Measurements from ENCODE around the gene CXADR.
"Not testable (repeated sequence)": the region's sequence is repeated elsewhere in the genome, so short reads cannot be mapped to it uniquely, and the experiment has no call there.

CXADR gene

DNA sequence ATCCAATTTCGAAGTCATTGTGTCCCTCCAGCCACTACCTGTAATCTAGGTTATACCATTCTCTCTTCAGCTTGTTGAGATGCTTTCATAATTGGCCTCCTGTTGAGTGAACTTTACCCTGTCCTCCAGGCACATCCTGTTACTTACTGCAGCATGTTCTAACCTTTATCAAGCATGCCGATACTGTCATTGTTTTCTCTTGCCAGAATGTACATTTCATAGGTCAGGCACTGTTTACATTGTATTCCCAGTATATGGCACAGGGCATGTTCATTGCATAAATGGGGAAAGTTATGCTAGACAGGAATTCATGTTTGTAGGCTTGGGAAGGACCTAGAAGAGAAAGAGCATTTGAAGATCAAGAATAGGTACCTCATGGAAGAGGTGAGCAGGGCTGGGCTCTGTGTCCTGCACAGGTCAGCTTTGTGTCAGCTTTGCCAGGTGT lies 10.2 kb downstream of the CXADR start:
- Histone ChIP-seq H3K27ac (replicated peaks) (no peak overlapping the region), H3K27me3 (ENCODE audit: insufficient read depth, poor library complexity, severe bottlenecking) (peaks cover 3% of the 10 kb centered on the region), H3K4me3 (replicated peaks; ENCODE audit: insufficient read depth, low read length) (no peak overlapping the region)
- TF ChIP-seq, protein P1, sequence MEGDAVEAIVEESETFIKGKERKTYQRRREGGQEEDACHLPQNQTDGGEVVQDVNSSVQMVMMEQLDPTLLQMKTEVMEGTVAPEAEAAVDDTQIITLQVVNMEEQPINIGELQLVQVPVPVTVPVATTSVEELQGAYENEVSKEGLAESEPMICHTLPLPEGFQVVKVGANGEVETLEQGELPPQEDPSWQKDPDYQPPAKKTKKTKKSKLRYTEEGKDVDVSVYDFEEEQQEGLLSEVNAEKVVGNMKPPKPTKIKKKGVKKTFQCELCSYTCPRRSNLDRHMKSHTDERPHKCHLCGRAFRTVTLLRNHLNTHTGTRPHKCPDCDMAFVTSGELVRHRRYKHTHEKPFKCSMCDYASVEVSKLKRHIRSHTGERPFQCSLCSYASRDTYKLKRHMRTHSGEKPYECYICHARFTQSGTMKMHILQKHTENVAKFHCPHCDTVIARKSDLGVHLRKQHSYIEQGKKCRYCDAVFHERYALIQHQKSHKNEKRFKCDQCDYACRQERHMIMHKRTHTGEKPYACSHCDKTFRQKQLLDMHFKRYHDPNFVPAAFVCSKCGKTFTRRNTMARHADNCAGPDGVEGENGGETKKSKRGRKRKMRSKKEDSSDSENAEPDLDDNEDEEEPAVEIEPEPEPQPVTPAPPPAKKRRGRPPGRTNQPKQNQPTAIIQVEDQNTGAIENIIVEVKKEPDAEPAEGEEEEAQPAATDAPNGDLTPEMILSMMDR (IDR thresholded peaks at IDR 0.05; ENCODE audit: insufficient read depth, low read length), result no peak
- no peak for TF ChIP-seq GABPA (IDR thresholded peaks at IDR 0.05; ENCODE audit: low read depth)
- no peak for TF ChIP-seq SPI1 (IDR thresholded peaks at IDR 0.05; ENCODE audit: borderline replicate concordance, low read depth)
- TF ChIP-seq, protein P2, sequence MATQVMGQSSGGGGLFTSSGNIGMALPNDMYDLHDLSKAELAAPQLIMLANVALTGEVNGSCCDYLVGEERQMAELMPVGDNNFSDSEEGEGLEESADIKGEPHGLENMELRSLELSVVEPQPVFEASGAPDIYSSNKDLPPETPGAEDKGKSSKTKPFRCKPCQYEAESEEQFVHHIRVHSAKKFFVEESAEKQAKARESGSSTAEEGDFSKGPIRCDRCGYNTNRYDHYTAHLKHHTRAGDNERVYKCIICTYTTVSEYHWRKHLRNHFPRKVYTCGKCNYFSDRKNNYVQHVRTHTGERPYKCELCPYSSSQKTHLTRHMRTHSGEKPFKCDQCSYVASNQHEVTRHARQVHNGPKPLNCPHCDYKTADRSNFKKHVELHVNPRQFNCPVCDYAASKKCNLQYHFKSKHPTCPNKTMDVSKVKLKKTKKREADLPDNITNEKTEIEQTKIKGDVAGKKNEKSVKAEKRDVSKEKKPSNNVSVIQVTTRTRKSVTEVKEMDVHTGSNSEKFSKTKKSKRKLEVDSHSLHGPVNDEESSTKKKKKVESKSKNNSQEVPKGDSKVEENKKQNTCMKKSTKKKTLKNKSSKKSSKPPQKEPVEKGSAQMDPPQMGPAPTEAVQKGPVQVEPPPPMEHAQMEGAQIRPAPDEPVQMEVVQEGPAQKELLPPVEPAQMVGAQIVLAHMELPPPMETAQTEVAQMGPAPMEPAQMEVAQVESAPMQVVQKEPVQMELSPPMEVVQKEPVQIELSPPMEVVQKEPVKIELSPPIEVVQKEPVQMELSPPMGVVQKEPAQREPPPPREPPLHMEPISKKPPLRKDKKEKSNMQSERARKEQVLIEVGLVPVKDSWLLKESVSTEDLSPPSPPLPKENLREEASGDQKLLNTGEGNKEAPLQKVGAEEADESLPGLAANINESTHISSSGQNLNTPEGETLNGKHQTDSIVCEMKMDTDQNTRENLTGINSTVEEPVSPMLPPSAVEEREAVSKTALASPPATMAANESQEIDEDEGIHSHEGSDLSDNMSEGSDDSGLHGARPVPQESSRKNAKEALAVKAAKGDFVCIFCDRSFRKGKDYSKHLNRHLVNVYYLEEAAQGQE (IDR thresholded peaks at IDR 0.05; ENCODE audit: insufficient replicate concordance, low read depth), result no peak
- TF ChIP-seq POLR2AphosphoS5 (IDR thresholded peaks at IDR 0.05; ENCODE audit: low read depth), result no peak
- no peak for DNase-seq (ENCODE audit: low read depth in 1 of 2, low spot score in 1 of 2)

DNA sequence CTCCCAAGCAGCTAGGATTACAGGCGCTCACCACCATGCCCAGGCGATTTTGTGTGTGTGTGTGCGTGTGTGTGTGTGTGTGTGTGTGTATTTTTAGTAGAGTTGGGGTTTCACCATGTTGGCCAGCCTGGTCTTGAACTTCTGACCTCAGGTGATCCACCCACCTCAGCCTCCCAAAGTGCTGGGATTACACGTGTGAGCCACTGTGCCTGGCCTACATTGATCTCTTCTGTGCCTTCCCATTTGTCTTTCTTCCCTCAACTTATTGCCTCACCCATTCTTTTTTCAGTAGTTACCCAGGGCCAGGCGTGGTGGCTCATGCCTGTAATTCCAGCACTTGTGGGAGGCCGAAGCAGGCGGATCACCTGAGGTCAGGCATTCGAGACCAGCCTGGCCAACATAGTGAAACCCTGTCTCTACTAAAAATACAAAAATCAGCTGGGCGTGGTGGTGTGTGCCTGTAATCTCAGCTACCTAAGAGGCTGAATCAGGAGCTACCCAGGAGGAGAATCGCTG lies 11.2 kb downstream of the CXADR start:
- H3K27me3 ChIP-seq (ENCODE audit: insufficient read depth, poor library complexity, severe bottlenecking); H3K27ac ChIP-seq (replicated peaks); H3K4me3 ChIP-seq (replicated peaks; ENCODE audit: insufficient read depth, low read length); DNase-seq (ENCODE audit: low read depth in 1 of 2, low spot score in 1 of 2): not testable (repeated sequence)

DNA sequence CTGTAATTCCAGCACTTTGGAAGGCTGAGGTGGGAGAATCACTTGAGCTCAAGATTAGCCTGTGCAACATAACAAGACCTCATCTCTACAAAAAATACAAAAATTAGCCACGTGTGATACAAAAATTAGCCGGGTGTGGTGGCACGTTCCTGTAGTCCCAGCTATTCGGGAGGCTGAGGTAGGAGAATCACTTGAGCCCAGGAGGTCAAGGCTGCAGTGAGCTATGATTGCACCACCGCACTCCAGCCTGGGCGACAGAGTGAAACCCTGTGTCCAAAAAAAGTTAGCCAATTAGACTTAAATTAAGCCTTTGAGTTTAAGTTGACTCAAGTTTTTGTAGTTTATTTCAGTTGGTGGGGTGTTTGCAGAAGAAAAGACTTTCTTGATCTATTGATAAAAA lies 11.8 kb downstream of the CXADR start:
- TF ChIP-seq, protein P1 (IDR thresholded peaks at IDR 0.05; ENCODE audit: insufficient read depth, low read length), result no peak
- TF ChIP-seq GABPA (IDR thresholded peaks at IDR 0.05; ENCODE audit: low read depth), result no peak
- TF ChIP-seq SPI1 (IDR thresholded peaks at IDR 0.05; ENCODE audit: borderline replicate concordance, low read depth), result no peak
- TF ChIP-seq POLR2AphosphoS5 (IDR thresholded peaks at IDR 0.05; ENCODE audit: low read depth), result no peak
- TF ChIP-seq, protein P2 (IDR thresholded peaks at IDR 0.05; ENCODE audit: insufficient replicate concordance, low read depth), result no peak
- no peak overlapping the region for H3K27ac ChIP-seq (replicated peaks)
- no peak overlapping the region for H3K4me3 ChIP-seq (replicated peaks; ENCODE audit: insufficient read depth, low read length)
- no peak for DNase-seq (ENCODE audit: low read depth in 1 of 2, low spot score in 1 of 2)
- H3K27me3 ChIP-seq (ENCODE audit: insufficient read depth, poor library complexity, severe bottlenecking), result no peaks in the 10 kb centered on the region

DNA sequence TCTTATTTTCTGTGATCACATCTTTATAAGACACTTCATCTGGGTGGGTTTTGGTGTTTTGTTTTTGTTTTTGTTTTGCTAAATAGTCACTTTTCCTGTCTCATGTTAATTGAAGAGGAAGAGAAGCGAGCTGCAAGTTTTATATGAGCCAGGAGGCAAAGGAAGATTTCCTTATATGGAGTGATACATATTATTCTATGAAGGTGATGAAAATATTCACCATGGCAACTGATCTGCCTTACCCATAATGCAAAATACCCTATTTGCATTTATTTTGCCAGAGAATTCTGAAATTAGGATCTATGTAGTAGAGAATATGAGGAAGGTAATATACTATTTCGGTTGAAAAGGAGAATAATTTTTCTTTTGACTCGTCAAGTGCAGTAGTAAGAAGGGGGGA lies 13.9 kb downstream of the CXADR start:
- TF ChIP-seq POLR2AphosphoS5 (IDR thresholded peaks at IDR 0.05; ENCODE audit: low read depth) (no peak), GABPA (IDR thresholded peaks at IDR 0.05; ENCODE audit: low read depth) (no peak), SPI1 (IDR thresholded peaks at IDR 0.05; ENCODE audit: borderline replicate concordance, low read depth) (no peak)
- TF ChIP-seq, protein P1 (IDR thresholded peaks at IDR 0.05; ENCODE audit: insufficient read depth, low read length), result no peak
- no peak overlapping the region for H3K27ac ChIP-seq (replicated peaks)
- no peaks in the 10 kb centered on the region for H3K27me3 ChIP-seq (ENCODE audit: insufficient read depth, poor library complexity, severe bottlenecking)
- no peak for DNase-seq (ENCODE audit: low read depth in 1 of 2, low spot score in 1 of 2)
- no peak overlapping the region for H3K4me3 ChIP-seq (replicated peaks; ENCODE audit: insufficient read depth, low read length)

All from HL-60 (cell line).